GM23338 (cell line): ENCODE data around the gene CPLX3. TPM values are rescaled to one million over a fixed set of nuclear protein-coding genes. Genes with fewer than 3 reads are reported as not detected.

Source experiments
- ATAC-seq: fragments of 200-7000 bp; cut with Tn5 transposase; 3 replicates; pipeline ENCODE4 v1.9.1; 2020
- DNase-seq: peaks from one replicate; pipeline ENCODE4 v3.0.0-alpha.2; 2015; ENCODE audit warnings: low spot score
- H2AFZ ChIP-seq: fragments of 200-600 bp; sonication (generic); 2 replicates; pipeline ENCODE4 v1.8.0; 2016; ENCODE audit warnings: antibody characterized with exemption, mild to moderate bottlenecking, moderate library complexity
- H3F3A ChIP-seq: fragments of 200-600 bp; sonication (generic); replicated peaks from 2 replicates; pipeline ENCODE4 v1.8.0; 2017; ENCODE audit warnings: antibody characterized with exemption, mixed run types, low read depth
- H3K27ac ChIP-seq: fragments of 200-600 bp; sonication (generic); 2 replicates; pipeline ENCODE4 v1.6.1; 2016; ENCODE audit warnings: low read depth
- H3K27me3 ChIP-seq: fragments of 200-600 bp; sonication (generic); 2 replicates; pipeline ENCODE4 v1.8.0; 2016; ENCODE audit warnings: mild to moderate bottlenecking, mixed run types, moderate library complexity; ENCODE audit not compliant: insufficient read depth
- H3K36me3 ChIP-seq: fragments of 200-600 bp; sonication (generic); 2 replicates; pipeline ENCODE4 v1.8.0; 2016; ENCODE audit warnings: mild to moderate bottlenecking; ENCODE audit not compliant: insufficient read depth
- H3K4me1 ChIP-seq: fragments of 200-600 bp; sonication (generic); 2 replicates; pipeline ENCODE4 v1.8.0; 2016; ENCODE audit warnings: mild to moderate bottlenecking, moderate library complexity; ENCODE audit not compliant: insufficient read depth
- H3K4me2 ChIP-seq: fragments of 200-600 bp; sonication (generic); 2 replicates; pipeline ENCODE4 v1.7.1; 2017; ENCODE audit warnings: mixed run types
- H3K4me3 ChIP-seq: fragments of 200-600 bp; sonication (generic); 2 replicates; pipeline ENCODE4 v1.6.1; 2016; ENCODE audit warnings: mixed run types
- H3K79me2 ChIP-seq: fragments of 200-600 bp; sonication (generic); replicated peaks from 2 replicates; pipeline ENCODE4 v1.8.0; 2017; ENCODE audit warnings: mild to moderate bottlenecking; ENCODE audit not compliant: insufficient read depth
- H3K9me2 ChIP-seq: fragments of 200-600 bp; sonication (generic); 2 replicates; pipeline ENCODE4 v1.8.0; 2017; ENCODE audit not compliant: insufficient read depth
- H4K20me1 ChIP-seq: fragments of 200-600 bp; sonication (generic); replicated peaks from 2 replicates; pipeline ENCODE4 v1.8.0; 2017; ENCODE audit warnings: mild to moderate bottlenecking; ENCODE audit not compliant: insufficient read depth
- H3K27ac Mint-ChIP-seq: 2 replicates; pipeline ENCODE4 v1.8.0; 2020; ENCODE audit warnings: inconsistent platforms, mild to moderate bottlenecking, moderate library complexity, mixed read lengths
- H3K27me3 Mint-ChIP-seq: 3 replicates; pipeline ENCODE4 v1.8.0; 2022; ENCODE audit warnings: low read depth, mild to moderate bottlenecking, moderate library complexity, mixed read lengths, inconsistent platforms; ENCODE audit not compliant: insufficient read depth, poor library complexity
- H3K36me3 Mint-ChIP-seq: 3 replicates; pipeline ENCODE4 v1.8.0; 2021; ENCODE audit warnings: low read depth, mild to moderate bottlenecking, inconsistent platforms, moderate library complexity, mixed read lengths
- H3K4me1 Mint-ChIP-seq: 3 replicates; pipeline ENCODE4 v1.8.0; 2020; ENCODE audit warnings: mild to moderate bottlenecking, inconsistent platforms, mixed read lengths
- H3K4me3 Mint-ChIP-seq: 3 replicates; pipeline ENCODE4 v1.8.0; 2021; ENCODE audit warnings: moderate library complexity, mild to moderate bottlenecking, inconsistent platforms, mixed read lengths
- H3K9me3 Mint-ChIP-seq: 3 replicates; pipeline ENCODE4 v1.8.0; 2020; ENCODE audit warnings: moderate library complexity, mild to moderate bottlenecking, inconsistent platforms, mixed read lengths
- CREB1 ChIP-seq: fragments of 250-450 bp; sonication (Bioruptor Pico); IDR thresholded peaks from 2 replicates; pipeline ENCODE4 v1.5.0; 2020; ENCODE audit warnings: low read depth, mild to moderate bottlenecking, moderate library complexity
- CTCF ChIP-seq, 2 experiments: fragments of 200-600 bp in 1 of 2; sonication (generic) in 1 of 2; conservative IDR thresholded peaks; 2 replicates each; pipeline versions ENCODE4 v1.5.1 to v1.6.1; 2016 to 2017; ENCODE audit warnings: antibody characterized with exemption in 2 of 2, low read depth in 2 of 2, mild to moderate bottlenecking in 2 of 2, moderate library complexity in 1 of 2
- ETS1 ChIP-seq: IDR thresholded peaks from 2 replicates; pipeline ENCODE4 v1.6.1; 2016; ENCODE audit warnings: antibody characterized with exemption
- EZH2 ChIP-seq: fragments of 200-600 bp; sonication (generic); IDR thresholded peaks from one replicate; pipeline ENCODE4 v1.8.0; 2017; ENCODE audit warnings: antibody characterized with exemption, mild to moderate bottlenecking, low read depth; ENCODE audit not compliant: unreplicated experiment
- EZH2phosphoT487 ChIP-seq: fragments of 200-600 bp; sonication (generic); IDR thresholded peaks from one replicate; pipeline ENCODE4 v1.8.1; 2018; ENCODE audit warnings: antibody characterized with exemption; ENCODE audit not compliant: unreplicated experiment
- NANOG ChIP-seq: IDR thresholded peaks from 2 replicates; pipeline ENCODE4 v1.6.1; 2016; ENCODE audit warnings: antibody characterized with exemption, borderline replicate concordance
- POLR2AphosphoS5 ChIP-seq: IDR thresholded peaks from 2 replicates; pipeline ENCODE4 v1.6.1; 2016; ENCODE audit warnings: antibody characterized with exemption, low read depth
- REST ChIP-seq: IDR thresholded peaks from one replicate; pipeline ENCODE4 v1.6.1; 2018; ENCODE audit warnings: antibody characterized with exemption; ENCODE audit not compliant: unreplicated experiment
- STAT1 ChIP-seq: IDR thresholded peaks from one replicate; pipeline ENCODE4 v1.6.1; 2016; ENCODE audit warnings: antibody characterized with exemption; ENCODE audit not compliant: unreplicated experiment
- ZNF114 ChIP-seq: fragments of 250-450 bp; sonication (Bioruptor Pico); IDR thresholded peaks from 2 replicates; pipeline ENCODE4 v1.5.0; 2020; ENCODE audit warnings: mild to moderate bottlenecking, moderate library complexity
- ZNF331 ChIP-seq: fragments of 250-450 bp; sonication (Bioruptor Pico); IDR thresholded peaks from 2 replicates; pipeline ENCODE4 v1.5.0; 2020; ENCODE audit warnings: low read depth, mild to moderate bottlenecking, moderate library complexity
- polyA plus RNA-seq: library from polyadenylated mRNA; unstranded; fragments of >200 nt; fragmentation: Nextera tagmentation; extraction: Ambion mirVana; gene quantifications from 2 replicates; pipeline ENCODE4 v1.2.1, GENCODE V29; 2016
- total RNA-seq: library from RNA; depleted of rRNA; stranded (reverse); fragments of >200 nt; shearing (Covaris generic); gene quantifications from 2 replicates; pipeline ENCODE4 v1.2.3, GENCODE V29; 2014
- TF ChIP-seq, protein P1 (sequence below): fragments of 250-450 bp; sonication (Bioruptor Pico); IDR thresholded peaks from 2 replicates; pipeline ENCODE4 v1.5.0; 2020; ENCODE audit warnings: mild to moderate bottlenecking, moderate library complexity

The CPLX3 gene
- total and polyA plus RNA-seq, 2 experiments from 2014 or later, result 0.66 TPM; not detected in 1

DNA sequence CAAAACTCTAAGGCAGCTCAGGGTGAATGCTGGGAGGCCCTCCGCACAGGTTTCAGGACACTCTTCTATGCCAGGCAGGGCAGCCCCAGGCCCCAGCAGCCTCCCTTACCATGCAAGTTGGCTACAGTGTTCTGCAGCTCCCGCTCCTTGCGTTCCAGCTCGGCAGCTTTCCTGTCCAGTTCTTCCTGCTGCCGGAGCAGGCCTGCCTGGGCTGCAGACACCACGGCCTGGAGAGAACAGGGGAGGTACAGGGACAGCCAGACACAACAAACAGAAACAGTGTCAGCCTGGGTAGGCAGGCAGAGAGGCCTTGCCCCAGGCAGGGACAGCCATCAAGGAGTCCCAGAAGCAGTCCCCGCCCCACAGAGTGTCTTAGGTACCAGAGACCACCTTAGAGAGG, 25.5 kb downstream of the CPLX3 start:
- no peak overlapping the region for H2AFZ ChIP-seq
- no peak for DNase-seq
- no peaks in the 10 kb centered on the region for H3F3A ChIP-seq
- H3K36me3 Mint-ChIP-seq, result peaks cover 28% of the 10 kb centered on the region
- H3K4me1 ChIP-seq, result no peaks in the 10 kb centered on the region
- no peak overlapping the region for H3K27ac Mint-ChIP-seq
- no peaks in the 10 kb centered on the region for H3K36me3 ChIP-seq
- no peak for ATAC-seq
- H3K27me3 Mint-ChIP-seq, result peaks cover 7% of the 10 kb centered on the region
- H3K9me2 ChIP-seq, result no peaks in the 10 kb centered on the region
- H4K20me1 ChIP-seq, result no peaks in the 10 kb centered on the region
- H3K27me3 ChIP-seq, result no peaks in the 10 kb centered on the region
- TF ChIP-seq EZH2 (no peak), REST (no peak), ZNF331 (CRISPR knock-in tag) (no peak), CREB1 (CRISPR knock-in tag) (no peak), POLR2AphosphoS5 (no peak), EZH2phosphoT487 (no peak), ZNF114 (no peak), STAT1 (no peak), CTCF (conservative IDR thresholded peaks at IDR 0.05; ENCODE audit: low read depth in 2 of 2) (no peak), ETS1 (no peak), NANOG (no peak)
- TF ChIP-seq, protein P1, sequence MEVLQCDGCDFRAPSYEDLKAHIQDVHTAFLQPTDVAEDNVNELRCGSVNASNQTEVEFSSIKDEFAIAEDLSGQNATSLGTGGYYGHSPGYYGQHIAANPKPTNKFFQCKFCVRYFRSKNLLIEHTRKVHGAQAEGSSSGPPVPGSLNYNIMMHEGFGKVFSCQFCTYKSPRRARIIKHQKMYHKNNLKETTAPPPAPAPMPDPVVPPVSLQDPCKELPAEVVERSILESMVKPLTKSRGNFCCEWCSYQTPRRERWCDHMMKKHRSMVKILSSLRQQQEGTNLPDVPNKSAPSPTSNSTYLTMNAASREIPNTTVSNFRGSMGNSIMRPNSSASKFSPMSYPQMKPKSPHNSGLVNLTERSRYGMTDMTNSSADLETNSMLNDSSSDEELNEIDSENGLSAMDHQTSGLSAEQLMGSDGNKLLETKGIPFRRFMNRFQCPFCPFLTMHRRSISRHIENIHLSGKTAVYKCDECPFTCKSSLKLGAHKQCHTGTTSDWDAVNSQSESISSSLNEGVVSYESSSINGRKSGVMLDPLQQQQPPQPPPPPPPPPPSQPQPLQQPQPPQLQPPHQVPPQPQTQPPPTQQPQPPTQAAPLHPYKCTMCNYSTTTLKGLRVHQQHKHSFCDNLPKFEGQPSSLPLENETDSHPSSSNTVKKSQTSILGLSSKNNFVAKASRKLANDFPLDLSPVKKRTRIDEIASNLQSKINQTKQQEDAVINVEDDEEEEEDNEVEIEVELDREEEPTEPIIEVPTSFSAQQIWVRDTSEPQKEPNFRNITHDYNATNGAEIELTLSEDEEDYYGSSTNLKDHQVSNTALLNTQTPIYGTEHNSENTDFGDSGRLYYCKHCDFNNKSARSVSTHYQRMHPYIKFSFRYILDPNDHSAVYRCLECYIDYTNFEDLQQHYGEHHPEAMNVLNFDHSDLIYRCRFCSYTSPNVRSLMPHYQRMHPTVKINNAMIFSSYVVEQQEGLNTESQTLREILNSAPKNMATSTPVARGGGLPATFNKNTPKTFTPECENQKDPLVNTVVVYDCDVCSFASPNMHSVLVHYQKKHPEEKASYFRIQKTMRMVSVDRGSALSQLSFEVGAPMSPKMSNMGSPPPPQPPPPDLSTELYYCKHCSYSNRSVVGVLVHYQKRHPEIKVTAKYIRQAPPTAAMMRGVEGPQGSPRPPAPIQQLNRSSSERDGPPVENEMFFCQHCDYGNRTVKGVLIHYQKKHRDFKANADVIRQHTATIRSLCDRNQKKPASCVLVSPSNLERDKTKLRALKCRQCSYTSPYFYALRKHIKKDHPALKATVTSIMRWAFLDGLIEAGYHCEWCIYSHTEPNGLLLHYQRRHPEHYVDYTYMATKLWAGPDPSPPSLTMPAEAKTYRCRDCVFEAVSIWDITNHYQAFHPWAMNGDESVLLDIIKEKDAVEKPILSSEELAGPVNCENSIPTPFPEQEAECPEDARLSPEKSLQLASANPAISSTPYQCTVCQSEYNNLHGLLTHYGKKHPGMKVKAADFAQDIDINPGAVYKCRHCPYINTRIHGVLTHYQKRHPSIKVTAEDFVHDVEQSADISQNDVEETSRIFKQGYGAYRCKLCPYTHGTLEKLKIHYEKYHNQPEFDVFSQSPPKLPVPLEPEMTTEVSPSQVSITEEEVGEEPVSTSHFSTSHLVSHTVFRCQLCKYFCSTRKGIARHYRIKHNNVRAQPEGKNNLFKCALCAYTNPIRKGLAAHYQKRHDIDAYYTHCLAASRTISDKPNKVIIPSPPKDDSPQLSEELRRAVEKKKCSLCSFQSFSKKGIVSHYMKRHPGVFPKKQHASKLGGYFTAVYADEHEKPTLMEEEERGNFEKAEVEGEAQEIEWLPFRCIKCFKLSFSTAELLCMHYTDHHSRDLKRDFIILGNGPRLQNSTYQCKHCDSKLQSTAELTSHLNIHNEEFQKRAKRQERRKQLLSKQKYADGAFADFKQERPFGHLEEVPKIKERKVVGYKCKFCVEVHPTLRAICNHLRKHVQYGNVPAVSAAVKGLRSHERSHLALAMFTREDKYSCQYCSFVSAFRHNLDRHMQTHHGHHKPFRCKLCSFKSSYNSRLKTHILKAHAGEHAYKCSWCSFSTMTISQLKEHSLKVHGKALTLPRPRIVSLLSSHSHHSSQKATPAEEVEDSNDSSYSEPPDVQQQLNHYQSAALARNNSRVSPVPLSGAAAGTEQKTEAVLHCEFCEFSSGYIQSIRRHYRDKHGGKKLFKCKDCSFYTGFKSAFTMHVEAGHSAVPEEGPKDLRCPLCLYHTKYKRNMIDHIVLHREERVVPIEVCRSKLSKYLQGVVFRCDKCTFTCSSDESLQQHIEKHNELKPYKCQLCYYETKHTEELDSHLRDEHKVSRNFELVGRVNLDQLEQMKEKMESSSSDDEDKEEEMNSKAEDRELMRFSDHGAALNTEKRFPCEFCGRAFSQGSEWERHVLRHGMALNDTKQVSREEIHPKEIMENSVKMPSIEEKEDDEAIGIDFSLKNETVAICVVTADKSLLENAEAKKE, result no peak
- H3K4me2 ChIP-seq, result no peak overlapping the region
- H3K9me3 Mint-ChIP-seq, result no peaks in the 10 kb centered on the region
- 0 out of 2 replicates have a peak, but pooled peaks cover 4% of the 10 kb centered on the region for H3K79me2 ChIP-seq
- H3K27ac ChIP-seq, result no peak overlapping the region
- H3K4me3 ChIP-seq, result no peak overlapping the region
- H3K4me3 Mint-ChIP-seq, result no peak overlapping the region
- no peaks in the 10 kb centered on the region; the same call in 2 of the 3 replicates for H3K4me1 Mint-ChIP-seq
